SU-DHL-6 (cell line): ENCODE results near the gene LIPM.

Experiments used
- H2AFZ ChIP-seq: fragments of 200-600 bp; sonication (generic); 2 replicates; pipeline ENCODE4 v1.6.1; 2014; ENCODE audit warnings: low read depth, mild to moderate bottlenecking, moderate library complexity, mixed read lengths, antibody characterized with exemption, low read length; ENCODE audit not compliant: severe bottlenecking
- H3F3A ChIP-seq: fragments of 200-600 bp; shearing (Covaris generic); 2 replicates; pipeline ENCODE4 v1.6.0; 2016; ENCODE audit warnings: antibody characterized with exemption, mild to moderate bottlenecking; ENCODE audit not compliant: insufficient read depth
- H3K27ac ChIP-seq: fragments of 200-600 bp; sonication (generic); 2 replicates; pipeline ENCODE4 v1.5.1; 2016; ENCODE audit warnings: low read depth, mild to moderate bottlenecking, low read length, moderate library complexity, mixed read lengths
- H3K27me3 ChIP-seq: fragments of 200-600 bp; sonication (generic), shearing (Covaris generic); 2 replicates; pipeline ENCODE4 v1.6.0; 2014; ENCODE audit warnings: mild to moderate bottlenecking, low read length
- H3K36me3 ChIP-seq: fragments of 200-600 bp; sonication (generic); 2 replicates; pipeline ENCODE4 v1.6.1; 2014; ENCODE audit warnings: mild to moderate bottlenecking, low read length, mixed read lengths
- H3K4me2 ChIP-seq: fragments of 300-600, 200-600 bp; shearing (Covaris generic), sonication (generic); 2 replicates; pipeline ENCODE4 v1.6.0; 2014; ENCODE audit warnings: low read length, low read depth, mild to moderate bottlenecking; ENCODE audit not compliant: poor library complexity, severe bottlenecking
- H3K4me3 ChIP-seq: fragments of 200-600 bp; sonication (generic); 2 replicates; pipeline ENCODE4 v1.5.1; 2014; ENCODE audit warnings: antibody characterized with exemption, low read length, mild to moderate bottlenecking, mixed read lengths; ENCODE audit not compliant: insufficient read depth, poor library complexity, severe bottlenecking
- H3K79me2 ChIP-seq: fragments of 200-600 bp; sonication (generic); 2 replicates; pipeline ENCODE4 v1.6.1; 2014; ENCODE audit warnings: mild to moderate bottlenecking, low read length, moderate library complexity; ENCODE audit not compliant: insufficient read depth
- H3K9ac ChIP-seq: fragments of 200-600 bp; sonication (generic); 2 replicates; pipeline ENCODE4 v1.7.0; 2014; ENCODE audit warnings: mild to moderate bottlenecking, low read length
- H3K9me2 ChIP-seq: fragments of 200-600 bp; sonication (generic); replicated peaks from 2 replicates; pipeline ENCODE4 v1.6.1; 2014; ENCODE audit warnings: low read length; ENCODE audit not compliant: insufficient read depth
- H3K9me3 ChIP-seq: fragments of 200-600 bp; sonication (generic); 2 replicates; pipeline ENCODE4 v1.6.1; 2014; ENCODE audit warnings: low read length, mixed read lengths; ENCODE audit not compliant: insufficient read depth
- H4K20me1 ChIP-seq: fragments of 200-600 bp; sonication (generic); 2 replicates; pipeline ENCODE4 v1.6.1; 2014; ENCODE audit warnings: low read depth, mild to moderate bottlenecking, antibody characterized with exemption, low read length, moderate library complexity, mixed read lengths
- EZH2phosphoT487 ChIP-seq: fragments of 200-600 bp; sonication (generic), shearing (Covaris generic); conservative IDR thresholded peaks from 2 replicates; pipeline ENCODE4 v1.6.1; 2018; ENCODE audit warnings: mild to moderate bottlenecking, antibody characterized with exemption, low read length, moderate library complexity, mixed read lengths
- TF ChIP-seq, protein P1 (sequence below): fragments of 200-600 bp; sonication (generic); IDR thresholded peaks from one replicate; pipeline ENCODE4 v1.5.1; 2017; ENCODE audit warnings: antibody characterized with exemption, mild to moderate bottlenecking, low read length, moderate library complexity; ENCODE audit not compliant: insufficient read depth, poor library complexity, severe bottlenecking

Gene LIPM

DNA sequence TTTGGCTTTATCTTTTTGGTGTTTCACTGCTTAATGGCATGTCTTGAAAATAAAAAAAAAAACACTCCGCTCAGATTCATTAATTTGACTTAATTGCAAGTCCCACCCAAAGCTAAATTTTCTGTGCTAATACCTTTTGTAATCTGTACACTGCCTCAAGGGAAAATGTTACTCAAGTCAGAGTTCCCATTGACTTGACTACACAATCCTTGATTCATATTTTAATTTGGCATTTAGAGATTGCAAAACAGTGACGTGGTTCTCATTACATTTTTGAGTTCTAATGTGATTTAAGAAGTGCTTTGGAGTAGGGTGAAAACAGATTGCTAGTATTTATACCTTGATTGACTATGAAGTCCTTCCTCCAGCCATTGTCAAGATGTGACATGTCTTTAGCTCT, 21.3 kb upstream of the LIPM start:
- H4K20me1 ChIP-seq, result no peaks in the 10 kb centered on the region
- no peaks in the 10 kb centered on the region for H3K27me3 ChIP-seq
- H3K9me2 ChIP-seq, result no peaks in the 10 kb centered on the region
- H3K4me3 ChIP-seq, result no peak overlapping the region
- no peak overlapping the region for H3K9ac ChIP-seq
- H3K9me3 ChIP-seq, result no peaks in the 10 kb centered on the region
- H3K79me2 ChIP-seq, result no peaks in the 10 kb centered on the region
- H2AFZ ChIP-seq, result no peak overlapping the region
- TF ChIP-seq, protein P1, sequence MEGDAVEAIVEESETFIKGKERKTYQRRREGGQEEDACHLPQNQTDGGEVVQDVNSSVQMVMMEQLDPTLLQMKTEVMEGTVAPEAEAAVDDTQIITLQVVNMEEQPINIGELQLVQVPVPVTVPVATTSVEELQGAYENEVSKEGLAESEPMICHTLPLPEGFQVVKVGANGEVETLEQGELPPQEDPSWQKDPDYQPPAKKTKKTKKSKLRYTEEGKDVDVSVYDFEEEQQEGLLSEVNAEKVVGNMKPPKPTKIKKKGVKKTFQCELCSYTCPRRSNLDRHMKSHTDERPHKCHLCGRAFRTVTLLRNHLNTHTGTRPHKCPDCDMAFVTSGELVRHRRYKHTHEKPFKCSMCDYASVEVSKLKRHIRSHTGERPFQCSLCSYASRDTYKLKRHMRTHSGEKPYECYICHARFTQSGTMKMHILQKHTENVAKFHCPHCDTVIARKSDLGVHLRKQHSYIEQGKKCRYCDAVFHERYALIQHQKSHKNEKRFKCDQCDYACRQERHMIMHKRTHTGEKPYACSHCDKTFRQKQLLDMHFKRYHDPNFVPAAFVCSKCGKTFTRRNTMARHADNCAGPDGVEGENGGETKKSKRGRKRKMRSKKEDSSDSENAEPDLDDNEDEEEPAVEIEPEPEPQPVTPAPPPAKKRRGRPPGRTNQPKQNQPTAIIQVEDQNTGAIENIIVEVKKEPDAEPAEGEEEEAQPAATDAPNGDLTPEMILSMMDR, result no peak
- TF ChIP-seq EZH2phosphoT487, result no peak
- no peak overlapping the region for H3K27ac ChIP-seq
- H3F3A ChIP-seq, result no peaks in the 10 kb centered on the region
- H3K4me2 ChIP-seq, result no peak overlapping the region
- no peaks in the 10 kb centered on the region for H3K36me3 ChIP-seq

DNA sequence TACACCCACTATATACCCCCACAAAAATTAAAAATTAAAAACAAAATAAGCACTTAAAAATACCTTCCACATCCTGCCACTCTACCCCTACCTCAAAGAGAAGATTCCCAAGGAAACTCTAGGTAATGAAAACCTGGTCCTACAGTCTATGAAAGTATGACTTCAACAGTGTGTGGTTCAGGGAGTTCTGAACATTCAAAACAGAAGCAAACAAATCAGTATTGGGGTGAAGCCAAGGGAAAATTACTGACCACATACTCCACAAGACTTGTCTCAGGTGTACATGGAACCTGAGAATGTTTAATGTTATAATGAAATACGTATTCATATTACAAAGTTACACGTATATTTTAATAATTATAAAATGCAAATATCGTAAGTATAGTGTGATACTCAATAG, 20.3 kb upstream of the LIPM start:
- Histone ChIP-seq H3K4me2 (no peak overlapping the region), H3K4me3 (no peak overlapping the region), H3K9me3 (no peaks in the 10 kb centered on the region), H3F3A (no peaks in the 10 kb centered on the region), H2AFZ (no peak overlapping the region), H4K20me1 (no peaks in the 10 kb centered on the region), H3K36me3 (no peaks in the 10 kb centered on the region), H3K27me3 (no peaks in the 10 kb centered on the region), H3K27ac (no peak overlapping the region), H3K9ac (no peak overlapping the region), H3K9me2 (no peaks in the 10 kb centered on the region), H3K79me2 (no peaks in the 10 kb centered on the region)
- TF ChIP-seq EZH2phosphoT487, result no peak
- TF ChIP-seq, protein P1, result no peak

DNA sequence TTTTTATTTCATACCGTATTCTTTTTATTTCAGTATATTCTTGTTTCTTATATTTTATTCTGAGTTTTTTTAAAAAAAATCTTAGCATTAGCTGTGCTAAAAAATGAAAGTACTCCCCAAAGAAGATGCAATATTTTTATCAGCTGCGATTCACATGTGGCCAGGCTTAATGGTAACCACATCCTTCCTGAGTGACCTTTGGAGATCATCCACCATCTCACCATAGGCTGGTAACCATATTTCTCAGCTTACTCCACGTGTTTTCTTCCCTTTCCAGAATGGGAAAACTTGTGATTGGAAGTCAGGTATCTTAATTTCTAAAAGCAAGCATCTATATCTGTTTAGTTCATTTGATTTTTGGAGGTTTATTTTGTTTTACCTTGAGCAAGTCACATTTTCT, 18.8 kb upstream of the LIPM start:
- no peak overlapping the region for H3K4me2 ChIP-seq
- no peak overlapping the region for H3K9ac ChIP-seq
- H3F3A ChIP-seq, result no peaks in the 10 kb centered on the region
- TF ChIP-seq EZH2phosphoT487, result no peak
- TF ChIP-seq, protein P1, result no peak
- no peaks in the 10 kb centered on the region for H3K79me2 ChIP-seq
- no peaks in the 10 kb centered on the region for H3K9me2 ChIP-seq
- no peak overlapping the region for H2AFZ ChIP-seq
- no peaks in the 10 kb centered on the region for H3K9me3 ChIP-seq
- H3K36me3 ChIP-seq, result no peaks in the 10 kb centered on the region
- H3K27ac ChIP-seq, result no peak overlapping the region
- H3K4me3 ChIP-seq, result no peak overlapping the region
- no peaks in the 10 kb centered on the region for H3K27me3 ChIP-seq
- H4K20me1 ChIP-seq, result no peaks in the 10 kb centered on the region
